ENCODE results near the gene CIRBP. TPM values are rescaled to one million over a fixed set of nuclear protein-coding genes. Genes with fewer than 3 reads are reported as not detected.
A peak's percentile ranks its signal among the peaks of the same experiment; 100 is the strongest.

CIRBP gene
- total and polyA plus RNA-seq, 2 of the 13 experiments (the other 11 are each of a cell fraction or from before 2014, with no cell fraction given), result 133 to 140 TPM

GRCh38 chr19:1260749-1261537 is 8.2 kb upstream of the CIRBP start (continued):
- TF ChIP-seq CBX5 (CRISPR knock-in tag; IDR thresholded peaks at IDR 0.05; ENCODE audit: borderline replicate concordance) (no peak), ZNF619 (CRISPR knock-in tag; IDR thresholded peaks at IDR 0.05) (no peak), ZNF496 (CRISPR knock-in tag; IDR thresholded peaks at IDR 0.05; ENCODE audit: insufficient replicate concordance) (no peak), ZNF484 (CRISPR knock-in tag; IDR thresholded peaks at IDR 0.05; ENCODE audit: borderline replicate concordance, low read depth) (no peak), SKIL (CRISPR knock-in tag; IDR thresholded peaks at IDR 0.05; ENCODE audit: borderline replicate concordance) (no peak; the same call in 1 of the 2 replicates), U2AF2 (IDR thresholded peaks at IDR 0.05; ENCODE audit: low read depth, low read length) (no peak), SUZ12 (IDR thresholded peaks at IDR 0.05; ENCODE audit: low read depth, low read length) (no peak), ATAD3A (CRISPR knock-in tag; IDR thresholded peaks at IDR 0.05) (no peak), ZNF121 (CRISPR knock-in tag; IDR thresholded peaks at IDR 0.05) (no peak), ZNF441 (CRISPR knock-in tag; IDR thresholded peaks at IDR 0.05; ENCODE audit: borderline replicate concordance) (0 out of 2 replicates have a peak, but pooled peaks have one; percentile 35), RAD21 (CRISPR knock-in tag; IDR thresholded peaks at IDR 0.05) (no peak), SMAD1 (CRISPR knock-in tag; IDR thresholded peaks at IDR 0.05; ENCODE audit: borderline replicate concordance, low read depth) (no peak), RFX1 (IDR thresholded peaks at IDR 0.05) (peak; percentile 82), KDM5B (CRISPR knock-in tag; IDR thresholded peaks at IDR 0.05; ENCODE audit: borderline replicate concordance) (peak; percentile 28; the same call in 1 of the 2 replicates), RNF219 (CRISPR knock-in tag; IDR thresholded peaks at IDR 0.05) (no peak), HDAC1 (CRISPR knock-in tag; IDR thresholded peaks at IDR 0.05) (peak; percentile 79), PCBP1 (IDR thresholded peaks at IDR 0.05; ENCODE audit: borderline replicate concordance, low read depth, low read length) (no peak), ZBED4 (CRISPR knock-in tag; IDR thresholded peaks at IDR 0.05; ENCODE audit: borderline replicate concordance) (no peak), ISL2 (CRISPR knock-in tag; IDR thresholded peaks at IDR 0.05) (no peak), JDP2 (CRISPR knock-in tag; IDR thresholded peaks at IDR 0.05; ENCODE audit: borderline replicate concordance) (no peak)

Measured in HepG2 (cell line).